SK-N-SH (cell line): ENCODE measurements around the gene ARHGAP23. TPM values are rescaled to one million over a fixed set of nuclear protein-coding genes. Genes with fewer than 3 reads are reported as not detected.

Source experiments
- CTCF ChIA-PET: fragments of 300-600, 350-600 bp; formaldehyde crosslinking; extraction: SDS; loops from one replicate; lab custom pipeline; 2021; lab: Yijun Ruan, JAX
- POLR2A ChIA-PET: fragments of 350-600 bp; sonication (Branson Sonifier 250); formaldehyde crosslinking; extraction: SDS; loops from one replicate; lab custom pipeline; 2020; ENCODE audit warnings: antibody characterized with exemption, inconsistent platforms; lab: Yijun Ruan, JAX
- DNase-seq: peaks from one replicate; pipeline ENCODE4 v3.0.0; 2012
- H2AFZ ChIP-seq: fragments of 200-600 bp; sonication (generic); 2 replicates; pipeline ENCODE4 v1.8.1; 2016; ENCODE audit warnings: antibody characterized with exemption, mild to moderate bottlenecking, low read depth
- H3F3A ChIP-seq: fragments of 200-600 bp; sonication (generic); replicated peaks from 2 replicates; pipeline ENCODE3; 2016; ENCODE audit warnings: antibody characterized with exemption, mild to moderate bottlenecking; ENCODE audit not compliant: insufficient read depth
- H3K27ac ChIP-seq, 2 experiments: fragments of 200-500 bp in 1 of 2; fragments of 200-600 bp in 1 of 2; sonication (Bioruptor generic) in 1 of 2; sonication (generic), shearing (Covaris generic) in 1 of 2; 2 replicates each; pipeline versions ENCODE4 v1.5.1 to v1.6.1; 2014 to 2016; ENCODE audit warnings: low read depth in 2 of 2, inconsistent platforms in 1 of 2, low read length in 1 of 2, mild to moderate bottlenecking in 1 of 2, mixed read lengths in 1 of 2
- H3K27me3 ChIP-seq: fragments of 200-600 bp; sonication (generic), shearing (Covaris generic); 2 replicates; pipeline ENCODE4 v1.6.1; 2016; ENCODE audit warnings: mixed run types; ENCODE audit not compliant: insufficient read depth
- H3K36me3 ChIP-seq, 2 experiments: fragments of 200-500 bp in 1 of 2; fragments of 200-600 bp in 1 of 2; sonication (Bioruptor generic) in 1 of 2; sonication (generic) in 1 of 2; replicated peaks in 1 of 2; 2 replicates each; pipeline versions ENCODE3 to v1.5.1; 2014 to 2016; ENCODE audit warnings: low read length in 1 of 2, mild to moderate bottlenecking in 1 of 2; ENCODE audit not compliant: insufficient read depth in 2 of 2, control insufficient read depth in 1 of 2
- H3K4me1 ChIP-seq, 2 experiments: fragments of 200-500 bp in 1 of 2; fragments of 200-600 bp in 1 of 2; sonication (Bioruptor generic) in 1 of 2; sonication (generic), shearing (Covaris generic) in 1 of 2; 2 replicates each; pipeline versions ENCODE4 v1.5.1 to v1.6.1; 2014 to 2016; ENCODE audit warnings: low read depth in 1 of 2, low read length in 1 of 2, mixed run types in 1 of 2; ENCODE audit not compliant: insufficient read depth in 2 of 2, control insufficient read depth in 1 of 2
- H3K4me2 ChIP-seq: fragments of 200-600 bp; sonication (generic), shearing (Covaris generic); 2 replicates; pipeline ENCODE4 v1.6.1; 2017; ENCODE audit warnings: mixed run types
- H3K4me3 ChIP-seq, 2 experiments: fragments of 200-500 bp in 1 of 2; fragments of 200-600 bp in 1 of 2; sonication (Bioruptor generic) in 1 of 2; sonication (generic), shearing (Covaris generic) in 1 of 2; 2 replicates each; pipeline versions ENCODE4 v1.5.1 to v1.8.1; 2014 to 2016; ENCODE audit warnings: low read depth in 2 of 2, inconsistent platforms in 1 of 2, low read length in 1 of 2, mild to moderate bottlenecking in 1 of 2, mixed read lengths in 1 of 2, moderate library complexity in 1 of 2
- H3K79me2 ChIP-seq: fragments of 200-600 bp; sonication (generic); 2 replicates; pipeline ENCODE4 v1.8.1; 2017; ENCODE audit warnings: mild to moderate bottlenecking; ENCODE audit not compliant: insufficient read depth
- H3K9ac ChIP-seq: fragments of 200-600 bp; sonication (generic); 2 replicates; pipeline ENCODE4 v1.6.1; 2017; ENCODE audit warnings: mixed run types
- H3K9me2 ChIP-seq: fragments of 200-600 bp; sonication (generic); 2 replicates; pipeline ENCODE4 v1.6.1; 2017; ENCODE audit warnings: mixed run types
- H3K9me3 ChIP-seq: fragments of 200-600 bp; sonication (generic); 2 replicates; pipeline ENCODE4 v1.6.1; 2017; ENCODE audit warnings: mixed run types, mild to moderate bottlenecking, moderate library complexity
- H4K20me1 ChIP-seq: fragments of 200-600 bp; sonication (generic); 2 replicates; pipeline ENCODE4 v1.6.1; 2017; ENCODE audit warnings: mild to moderate bottlenecking, mixed run types; ENCODE audit not compliant: insufficient read depth
- EP300 ChIP-seq, 2 experiments: IDR thresholded peaks; 2 replicates each; pipeline versions ENCODE4 v1.4.0 to v1.6.1; 2012; ENCODE audit warnings: borderline replicate concordance in 1 of 2, low read depth in 1 of 2, low read length in 1 of 2
- EZH2phosphoT487 ChIP-seq: fragments of 200-600 bp; sonication (generic); IDR thresholded peaks from 2 replicates; pipeline ENCODE4 v1.6.1; 2017; ENCODE audit warnings: low read depth, mixed run types, mild to moderate bottlenecking, antibody characterized with exemption, moderate library complexity, borderline replicate concordance
- FOSL2 ChIP-seq: IDR thresholded peaks from 2 replicates; pipeline ENCODE4 v1.4.0; 2012; ENCODE audit warnings: low read depth, mild to moderate bottlenecking, moderate library complexity, borderline replicate concordance
- FOXJ3 ChIP-seq: sonication (generic); formaldehyde crosslinking; IDR thresholded peaks from 2 replicates; pipeline ENCODE4 v1.5.1; 2020; ENCODE audit warnings: mild to moderate bottlenecking, missing genetic modification reagents
- FOXM1 ChIP-seq: IDR thresholded peaks from 2 replicates; pipeline ENCODE4 v1.4.0; 2012; ENCODE audit warnings: low read depth, mild to moderate bottlenecking
- IRF3 ChIP-seq: fragments of 150-350 bp; IDR thresholded peaks from 2 replicates; pipeline ENCODE4 v1.6.1; 2016; ENCODE audit warnings: mild to moderate bottlenecking, low read depth, low read length
- POLR2AphosphoS5 ChIP-seq: IDR thresholded peaks from 2 replicates; pipeline ENCODE4 v1.6.1; 2012; ENCODE audit warnings: low read depth, low read length
- RXRA ChIP-seq: IDR thresholded peaks from 2 replicates; pipeline ENCODE4 v1.4.0; 2012; ENCODE audit warnings: low read depth, mild to moderate bottlenecking, borderline replicate concordance
- TCF12 ChIP-seq: IDR thresholded peaks from 2 replicates; pipeline ENCODE4 v1.4.0; 2012
- USF2 ChIP-seq: fragments of 150-350 bp; IDR thresholded peaks from 2 replicates; pipeline ENCODE4 v1.6.1; 2017; ENCODE audit warnings: antibody characterized with exemption, low read length, low read depth, borderline replicate concordance
- YY1 ChIP-seq: IDR thresholded peaks from 2 replicates; pipeline ENCODE4 v1.4.0; 2012; ENCODE audit warnings: low read depth, mild to moderate bottlenecking
- WGBS: methylation state at CpG from one replicate; pipeline ENCODE4 v1.1.6; 2017; ENCODE audit warnings: low lambda C conversion rate; 5-methylcytosine and 5-hydroxymethylcytosine counted together
- polyA plus RNA-seq, 3 experiments: library from polyadenylated mRNA; depleted of rRNA; stranded (reverse); fragments of >200 nt; gene quantifications; 2 replicates each; pipeline ENCODE4 v1.2.3, GENCODE V29; 2012

Gene ARHGAP23
- 10.6 and 19.2 TPM in 2 replicates for polyA plus RNA-seq (2012; rRNA removed)
- polyA plus RNA-seq (2012; cell fraction: cytosol; rRNA removed), result 14.2 and 19.1 TPM in 2 replicates
- polyA plus RNA-seq (2012; cell fraction: nucleus; rRNA removed), result 31.5 and 36.7 TPM in 2 replicates

- Histone ChIP-seq H3K9me2 (no peaks in the 10 kb centered on the region), H3K9me3 (no peaks in the 10 kb centered on the region), H3K9ac (peak within 1 kb of the TSS; percentile 86), H4K20me1 (peaks cover 41% of the 10 kb centered on the region), H3K27me3 (no peaks in the 10 kb centered on the region), H3K4me1 (peaks cover 10 to 25% of the 10 kb centered on the region in 2 experiments; a peak in 2 of 4 replicates), H2AFZ (peak within 1 kb of the TSS; percentile 85), H3K4me2 (peak within 1 kb of the TSS; percentile 97)
- WGBS, result under 1% methylated on average over 12 of the region's 46 CpGs
- peak; percentile 96 for DNase-seq
- TF ChIP-seq FOXJ3 (CRISPR knock-in tag) (no peak), POLR2AphosphoS5 (peak; percentile 64; the same call in 1 of the 2 replicates), EP300 (IDR thresholded peaks at IDR 0.05; ENCODE audit: borderline replicate concordance in 1 of 2, low read depth in 1 of 2, low read length in 1 of 2) (no peak), FOXM1 (no peak), TCF12 (no peak)
- TF ChIP-seq, all 33 proteins: peak for 1
- H3F3A ChIP-seq, result peaks cover 4% of the 10 kb centered on the region
- CTCF ChIA-PET, result interaction anchor here (0.7 to 13.3 kb wide), 7 partner anchors 9 to 239 kb away, joined by 3 to 146 read pairs (median 5); no protein-coding TSS in a partner anchor
- POLR2A ChIA-PET, result no interaction called here
- H3K79me2 ChIP-seq, result peaks cover 68% of the 10 kb centered on the region
- peak within 1 kb of the TSS; percentile 48 to 85 for H3K27ac ChIP-seq
- H3K4me3 ChIP-seq, result peak within 1 kb of the TSS; percentile 70 to 81
- H3K36me3 ChIP-seq, result no peaks in the 10 kb centered on the region
Observed at GRCh38 chr17:38428112-38428642, at the start of gene ARHGAP23. Gene ARHGAP23, plus strand, starts transcription at chr17:38428464. Its CDS starts 22 bp downstream, at chr17:38428486.

- Histone ChIP-seq H3K4me1 (no peaks in the 10 kb centered on the region), H3K9ac (no peak overlapping the region), H3K9me2 (no peaks in the 10 kb centered on the region), H3K9me3 (no peaks in the 10 kb centered on the region), H3K36me3 (peaks cover 21 to 25% of the 10 kb centered on the region in 2 experiments), H3K79me2 (no peaks in the 10 kb centered on the region), H2AFZ (no peak overlapping the region), H3F3A (no peaks in the 10 kb centered on the region), H3K27ac (no peak overlapping the region), H3K4me2 (no peak overlapping the region), H3K4me3 (no peak overlapping the region), H3K27me3 (no peaks in the 10 kb centered on the region), H4K20me1 (no peaks in the 10 kb centered on the region)
- whole genome bisulfite sequencing, result 100% methylated on average over 1 of the region's 1 CpG
- ChIA-PET CTCF (interaction anchor here (1.0 to 1.9 kb wide), 4 partner anchors 14 to 130 kb away, joined by 3 to 6 read pairs (median 3); no protein-coding TSS in a partner anchor), POLR2A (no interaction called here)
- TF ChIP-seq RXRA, result no peak
- no peak for TF ChIP-seq POLR2AphosphoS5
- TF ChIP-seq FOXM1, result no peak
- no peak for TF ChIP-seq FOSL2
- TF ChIP-seq USF2, result no peak
- TF ChIP-seq IRF3, result no peak
- no peak for TF ChIP-seq YY1
- no peak for TF ChIP-seq EZH2phosphoT487
- no peak for DNase-seq
Observed at GRCh38 chr17:38379448-38379847, 48.8 kb upstream of the ARHGAP23 start.
